NCI-H146 treated with DMSO at 0.1 percent for 48 hours (cell line): ENCODE data around the gene MAPK7.
A peak's percentile ranks its signal among the peaks of the same experiment; 100 is the strongest.

Experiments
- DNase-seq: peaks from one replicate; lab custom pipeline; 2025; ENCODE audit not compliant: unreplicated experiment; lab: John Stamatoyannopoulos, UW

Gene MAPK7

GRCh38 chr17:19392303-19392702 is 14.0 kb downstream of the MAPK7 start:
- no peak for DNase-seq

- DNase-seq: no peak
Measured at GRCh38 chr17:19397556-19398041, 19.3 kb downstream of the MAPK7 start.

- DNase-seq: peak; percentile 17
Measured at GRCh38 chr17:19398301-19399181, 20.2 kb downstream of the MAPK7 start.

- no peak for DNase-seq
Measured at GRCh38 chr17:19399750-19400450, 21.6 kb downstream of the MAPK7 start.

GRCh38 chr17:19401321-19402010 is 23.2 kb downstream of the MAPK7 start:
- no peak for DNase-seq

- no peak for DNase-seq
Measured at GRCh38 chr17:19402171-19402570, 23.9 kb downstream of the MAPK7 start.

- no peak for DNase-seq
Measured at GRCh38 chr17:19403021-19403420, 24.7 kb downstream of the MAPK7 start.

- DNase-seq: no peak
Measured at GRCh38 chr17:19404264-19404663, 26.0 kb downstream of the MAPK7 start.

- DNase-seq: no peak
Measured at GRCh38 chr17:19405114-19405513, 26.8 kb downstream of the MAPK7 start.

GRCh38 chr17:19407601-19408345 is 29.5 kb downstream of the MAPK7 start:
- no peak for DNase-seq

GRCh38 chr17:19408346-19408710 is 30.0 kb downstream of the MAPK7 start:
- no peak for DNase-seq

- DNase-seq: no peak
Measured at GRCh38 chr17:19409066-19409465, 30.8 kb downstream of the MAPK7 start.

GRCh38 chr17:19409509-19409908 is 31.2 kb downstream of the MAPK7 start:
- DNase-seq: no peak

GRCh38 chr17:19410091-19410490 is 31.8 kb downstream of the MAPK7 start:
- DNase-seq: no peak

- DNase-seq: peak; percentile 26
Measured at GRCh38 chr17:19410875-19411620, 32.8 kb downstream of the MAPK7 start, which contains the start of gene RNF112. RNF112 (plus strand) TSS chr17:19411232; CDS start chr17:19411409, 177 bp downstream.

GRCh38 chr17:19411631-19412030 is 33.3 kb downstream of the MAPK7 start:
- DNase-seq: no peak

GRCh38 chr17:19412510-19412909 is 34.2 kb downstream of the MAPK7 start:
- no peak for DNase-seq

- DNase-seq: no peak
Measured at GRCh38 chr17:19412984-19413383, 34.7 kb downstream of the MAPK7 start.

GRCh38 chr17:19413761-19414160 is 35.5 kb downstream of the MAPK7 start:
- DNase-seq: no peak
